DND-41 (cell line): Measurements from ENCODE around the gene MARVELD1.

Source experiments
- ATAC-seq: fragments of 200-7000 bp; cut with Tn5 transposase; 3 replicates; pipeline ENCODE4 v1.9.1; 2021; ENCODE audit warnings: low read depth; ENCODE audit not compliant: insufficient read depth
- DNase-seq: peaks from one replicate; pipeline ENCODE4 v3.0.0-alpha.2; 2020
- H2AFZ ChIP-seq: 2 replicates; pipeline ENCODE4 v1.6.0; 2012; ENCODE audit warnings: low read depth, low read length
- H3K27ac ChIP-seq: 2 replicates; pipeline ENCODE4 v1.5.1; 2012; ENCODE audit warnings: low read length, inconsistent platforms
- H3K27me3 ChIP-seq: fragments of 200-600 bp; sonication (generic); 2 replicates; pipeline ENCODE4 v1.6.0; 2012; ENCODE audit warnings: low read length, mild to moderate bottlenecking, inconsistent platforms; ENCODE audit not compliant: insufficient read depth, poor library complexity
- H3K36me3 ChIP-seq: 2 replicates; pipeline ENCODE4 v1.5.1; 2012; ENCODE audit warnings: low read length, inconsistent platforms; ENCODE audit not compliant: insufficient read depth
- H3K4me1 ChIP-seq: 2 replicates; pipeline ENCODE4 v1.5.1; 2012; ENCODE audit warnings: mild to moderate bottlenecking, low read length; ENCODE audit not compliant: insufficient read depth
- H3K4me2 ChIP-seq: 2 replicates; pipeline ENCODE4 v1.6.0; 2012; ENCODE audit warnings: mild to moderate bottlenecking, moderate library complexity, low read length, inconsistent platforms; ENCODE audit not compliant: insufficient read depth
- H3K4me3 ChIP-seq, 2 experiments: fragments of 200-600 bp in 1 of 2; shearing (Covaris generic) in 1 of 2; 2 replicates each; pipeline ENCODE4 v1.5.1; 2012 to 2016; ENCODE audit warnings: inconsistent platforms in 2 of 2, low read length in 2 of 2, mild to moderate bottlenecking in 2 of 2, low read depth in 1 of 2, moderate library complexity in 1 of 2
- H3K79me2 ChIP-seq: 2 replicates; pipeline ENCODE4 v1.6.0; 2012; ENCODE audit warnings: low read length, inconsistent platforms; ENCODE audit not compliant: insufficient read depth
- H3K9ac ChIP-seq: 2 replicates; pipeline ENCODE4 v1.6.0; 2012; ENCODE audit warnings: low read depth, mild to moderate bottlenecking, inconsistent platforms, low read length, moderate library complexity
- H3K9me3 ChIP-seq: 2 replicates; pipeline ENCODE4 v1.5.1; 2012; ENCODE audit warnings: low read length, moderate library complexity, mild to moderate bottlenecking, inconsistent platforms; ENCODE audit not compliant: insufficient read depth, severe bottlenecking
- H4K20me1 ChIP-seq: 2 replicates; pipeline ENCODE4 v1.6.0; 2012; ENCODE audit warnings: low read length; ENCODE audit not compliant: insufficient read depth
- EZH2 ChIP-seq: IDR thresholded peaks from 3 replicates; pipeline ENCODE4 v1.6.1; 2012; ENCODE audit warnings: borderline replicate concordance, low read depth, mild to moderate bottlenecking, moderate library complexity, low read length, inconsistent platforms; ENCODE audit not compliant: severe bottlenecking
- TF ChIP-seq, protein P1 (sequence below): IDR thresholded peaks from 2 replicates; pipeline ENCODE4 v1.5.1; 2012; ENCODE audit warnings: borderline replicate concordance, low read length, moderate library complexity, mild to moderate bottlenecking; ENCODE audit not compliant: poor library complexity, severe bottlenecking; ENCODE audit errors: extremely low read depth

Gene MARVELD1

DNA sequence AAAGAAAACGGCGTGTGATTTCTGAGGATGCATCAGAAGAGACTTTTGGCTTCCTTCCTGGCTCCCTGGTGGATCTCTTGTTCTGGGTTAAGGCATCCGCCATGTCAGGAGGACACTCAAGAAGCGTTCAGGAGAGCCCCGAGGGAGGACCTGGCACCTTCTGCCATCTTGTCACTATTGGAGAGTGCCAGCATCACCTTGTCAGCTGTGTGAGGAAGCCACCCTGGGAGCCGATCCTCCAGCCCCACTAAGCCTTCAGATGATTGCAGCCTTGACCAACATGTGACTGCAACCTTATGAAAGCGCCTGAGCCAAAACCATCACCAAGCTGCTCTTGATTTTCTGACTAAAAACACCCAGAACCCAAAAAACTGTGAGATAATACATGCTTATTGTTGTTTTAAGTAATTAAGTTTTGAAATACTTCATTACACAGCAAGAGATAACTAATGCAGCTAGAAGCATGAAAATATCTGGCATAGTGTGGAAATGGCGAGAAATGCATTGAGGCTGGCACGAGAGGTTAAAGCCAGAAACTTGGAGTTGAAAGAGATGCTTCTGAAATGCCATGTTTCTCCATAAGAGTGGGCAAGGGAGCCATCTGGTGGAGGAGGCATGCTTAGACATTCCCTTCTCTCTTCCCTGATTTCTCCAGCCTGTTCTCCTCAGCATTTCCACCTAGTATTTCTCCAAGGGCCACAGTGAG, 18.0 kb downstream of the MARVELD1 start:
- Histone ChIP-seq H4K20me1 (no peaks in the 10 kb centered on the region), H3K4me3 (no peak overlapping the region), H2AFZ (no peak overlapping the region), H3K4me2 (no peak overlapping the region), H3K27ac (no peak overlapping the region), H3K4me1 (peaks cover 5% of the 10 kb centered on the region), H3K79me2 (no peaks in the 10 kb centered on the region), H3K27me3 (no peaks in the 10 kb centered on the region), H3K9ac (no peak overlapping the region), H3K9me3 (no peaks in the 10 kb centered on the region), H3K36me3 (no peaks in the 10 kb centered on the region)
- DNase-seq (peak; percentile 67), ATAC-seq (peak; percentile 78)
- TF ChIP-seq EZH2 = no peak
- TF ChIP-seq, protein P1, sequence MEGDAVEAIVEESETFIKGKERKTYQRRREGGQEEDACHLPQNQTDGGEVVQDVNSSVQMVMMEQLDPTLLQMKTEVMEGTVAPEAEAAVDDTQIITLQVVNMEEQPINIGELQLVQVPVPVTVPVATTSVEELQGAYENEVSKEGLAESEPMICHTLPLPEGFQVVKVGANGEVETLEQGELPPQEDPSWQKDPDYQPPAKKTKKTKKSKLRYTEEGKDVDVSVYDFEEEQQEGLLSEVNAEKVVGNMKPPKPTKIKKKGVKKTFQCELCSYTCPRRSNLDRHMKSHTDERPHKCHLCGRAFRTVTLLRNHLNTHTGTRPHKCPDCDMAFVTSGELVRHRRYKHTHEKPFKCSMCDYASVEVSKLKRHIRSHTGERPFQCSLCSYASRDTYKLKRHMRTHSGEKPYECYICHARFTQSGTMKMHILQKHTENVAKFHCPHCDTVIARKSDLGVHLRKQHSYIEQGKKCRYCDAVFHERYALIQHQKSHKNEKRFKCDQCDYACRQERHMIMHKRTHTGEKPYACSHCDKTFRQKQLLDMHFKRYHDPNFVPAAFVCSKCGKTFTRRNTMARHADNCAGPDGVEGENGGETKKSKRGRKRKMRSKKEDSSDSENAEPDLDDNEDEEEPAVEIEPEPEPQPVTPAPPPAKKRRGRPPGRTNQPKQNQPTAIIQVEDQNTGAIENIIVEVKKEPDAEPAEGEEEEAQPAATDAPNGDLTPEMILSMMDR = peak; percentile 96

DNA sequence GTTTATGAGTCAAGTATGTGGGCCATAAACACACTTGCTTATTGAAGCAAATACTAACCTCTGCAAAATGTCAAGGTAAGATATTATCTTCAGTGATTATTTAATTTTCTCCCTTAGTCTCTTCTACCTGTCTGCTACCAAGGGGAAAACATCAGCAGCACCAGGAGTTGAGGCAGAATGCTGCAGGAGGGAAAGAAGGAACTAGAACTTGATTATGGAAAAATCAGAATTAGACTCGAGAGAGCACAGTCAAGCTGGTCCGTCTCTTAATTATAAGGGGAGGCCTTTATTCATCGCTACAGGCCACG, 18.5 kb downstream of the MARVELD1 start:
- Histone ChIP-seq H3K36me3 (no peaks in the 10 kb centered on the region; the same call in 1 of the 2 replicates), H3K27ac (no peak overlapping the region), H3K9ac (no peak overlapping the region), H3K4me1 (peaks cover 9% of the 10 kb centered on the region), H3K4me3 (no peak overlapping the region), H4K20me1 (no peaks in the 10 kb centered on the region), H3K27me3 (no peaks in the 10 kb centered on the region), H3K4me2 (no peak overlapping the region), H3K9me3 (no peaks in the 10 kb centered on the region), H2AFZ (no peak overlapping the region), H3K79me2 (peaks cover under 1% of the 10 kb centered on the region; the same call in 1 of the 2 replicates)
- DNase-seq = no peak
- no peak for ATAC-seq
- TF ChIP-seq, protein P1 = no peak
- TF ChIP-seq EZH2 = no peak

DNA sequence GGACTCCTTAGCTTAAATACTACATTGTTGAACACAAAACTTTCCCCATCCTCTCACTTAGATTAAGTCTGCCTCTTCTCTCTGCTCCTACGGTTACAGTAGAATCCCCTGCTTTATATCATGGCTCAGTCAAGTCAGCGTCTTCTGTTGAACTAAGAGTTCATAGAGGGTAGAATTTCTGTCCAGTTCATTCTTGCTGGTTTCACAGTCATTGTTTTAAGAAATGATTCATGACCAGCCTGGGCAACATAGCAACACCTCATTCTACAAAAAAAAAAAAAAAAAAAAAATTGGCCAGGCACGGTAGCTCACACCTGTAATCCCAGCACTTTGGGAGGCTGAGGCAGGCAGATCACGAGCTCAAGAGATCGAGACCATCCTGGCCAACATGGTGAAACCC, 19.7 kb downstream of the MARVELD1 start:
- H3K4me3 ChIP-seq = no peak overlapping the region
- no peak for TF ChIP-seq EZH2
- TF ChIP-seq, protein P1 = no peak
- no peak for DNase-seq
- no peak overlapping the region for H2AFZ ChIP-seq
- H3K4me1 ChIP-seq = peaks cover 17% of the 10 kb centered on the region
- H3K27me3 ChIP-seq = no peaks in the 10 kb centered on the region
- peaks cover 7% of the 10 kb centered on the region for H4K20me1 ChIP-seq
- ATAC-seq = no peak
- no peak overlapping the region for H3K27ac ChIP-seq
- H3K4me2 ChIP-seq = no peak overlapping the region
- peaks cover 8% of the 10 kb centered on the region; the same call in 1 of the 2 replicates for H3K36me3 ChIP-seq
- no peaks in the 10 kb centered on the region for H3K9me3 ChIP-seq
- H3K9ac ChIP-seq = no peak overlapping the region
- peaks cover 13% of the 10 kb centered on the region for H3K79me2 ChIP-seq
